Neuron (in vitro differentiated cells): ENCODE results near the gene USP36.

ENCODE experiments used
- H2AFZ ChIP-seq: one replicate; pipeline ENCODE4 v1.6.1; 2013; ENCODE audit warnings: low read depth, mild to moderate bottlenecking, inconsistent platforms, low read length, moderate library complexity
- H3K27me3 ChIP-seq: one replicate; pipeline ENCODE4 v1.6.1; 2013; ENCODE audit warnings: low read length; ENCODE audit not compliant: insufficient read depth
- H3K36me3 ChIP-seq: one replicate; pipeline ENCODE4 v1.6.1; 2013; ENCODE audit warnings: low read length; ENCODE audit not compliant: insufficient read depth
- H3K4me1 ChIP-seq: one replicate; pipeline ENCODE4 v1.6.1; 2013; ENCODE audit warnings: low read length; ENCODE audit not compliant: insufficient read depth
- H3K4me3 ChIP-seq: 2 replicates; pipeline ENCODE4 v1.5.1; 2013; ENCODE audit warnings: mild to moderate bottlenecking, low read length, moderate library complexity
- H3K9me3 ChIP-seq: one replicate; pipeline ENCODE4 v1.6.1; 2013; ENCODE audit warnings: low read length

The USP36 gene

DNA sequence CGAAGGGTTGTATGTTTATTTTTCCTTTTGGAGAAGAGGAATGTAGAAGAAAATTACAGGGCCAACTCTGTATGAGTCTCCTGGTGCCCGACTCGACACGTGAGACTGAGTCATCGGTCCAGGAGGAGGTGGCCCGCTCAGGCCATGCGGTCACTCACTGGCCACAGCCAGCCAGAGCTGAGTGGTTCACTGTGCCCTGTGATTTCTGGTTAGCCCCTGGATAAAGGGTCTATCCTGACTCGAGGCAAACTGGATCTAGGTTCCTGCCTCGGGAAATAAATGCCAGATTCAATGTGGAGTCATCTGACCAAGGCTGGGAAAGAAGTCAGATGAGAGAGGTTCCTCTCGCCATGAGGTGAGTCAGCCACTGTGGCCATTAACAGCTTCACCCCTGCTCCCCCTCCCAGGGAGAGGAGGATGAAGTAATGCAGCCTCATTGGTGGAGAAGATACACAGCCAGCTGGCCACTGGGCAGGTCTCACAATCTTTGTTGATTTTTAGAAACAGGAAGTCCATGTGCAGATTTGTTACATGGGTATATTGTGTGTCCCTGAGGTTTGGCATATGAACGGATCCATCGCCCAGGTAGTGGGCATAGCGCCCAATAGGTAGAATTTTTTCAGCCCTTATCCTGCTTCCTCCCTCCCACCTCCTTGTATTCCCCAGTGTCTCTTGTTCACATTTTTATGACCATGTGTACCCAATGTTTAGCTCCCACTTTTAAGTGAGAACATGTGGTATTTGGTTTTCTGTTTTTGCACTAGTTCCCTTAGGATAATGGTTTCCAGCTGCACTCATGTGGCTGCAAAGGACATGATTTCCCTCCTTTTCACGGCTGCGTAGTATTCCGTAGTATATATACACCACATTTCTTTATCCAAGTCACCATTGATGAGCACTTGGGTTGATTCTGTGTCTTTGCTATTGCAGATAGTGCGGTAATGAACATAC is 21.7 kb upstream of the USP36 start:
- H3K36me3 ChIP-seq, result peaks cover 20% of the 10 kb centered on the region
- peaks cover 4% of the 10 kb centered on the region for H3K4me1 ChIP-seq
- H2AFZ ChIP-seq, result no peak overlapping the region
- H3K4me3 ChIP-seq, result no peak overlapping the region
- H3K27me3 ChIP-seq, result no peaks in the 10 kb centered on the region
- H3K9me3 ChIP-seq, result no peaks in the 10 kb centered on the region

DNA sequence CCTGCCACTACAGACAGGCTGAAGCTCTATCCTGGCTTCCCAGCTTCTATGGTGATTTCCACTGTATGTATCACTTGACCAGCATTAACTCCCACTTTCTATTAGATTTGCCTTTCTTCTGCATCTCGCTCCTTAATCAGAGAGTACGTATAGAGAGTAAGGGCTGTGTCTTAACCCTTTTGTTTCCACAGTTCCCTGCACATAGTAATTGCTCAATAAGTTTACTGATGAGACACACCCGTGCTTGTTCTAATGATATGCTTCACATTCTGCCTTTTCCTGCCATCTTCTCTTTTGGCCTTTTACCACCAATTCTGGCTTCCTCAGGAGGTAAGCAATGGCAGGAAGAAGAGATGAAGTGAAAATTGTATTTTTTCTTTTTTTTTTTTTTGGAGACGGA is 20.6 kb upstream of the USP36 start:
- H3K27me3 ChIP-seq, result no peaks in the 10 kb centered on the region
- H3K9me3 ChIP-seq, result no peaks in the 10 kb centered on the region
- H3K4me3 ChIP-seq, result no peak overlapping the region
- H2AFZ ChIP-seq, result no peak overlapping the region
- H3K4me1 ChIP-seq, result peaks cover 4% of the 10 kb centered on the region
- peaks cover 26% of the 10 kb centered on the region for H3K36me3 ChIP-seq

GRCh38 chr17:78859051-78859450 is 18.4 kb upstream of the USP36 start:
- Histone ChIP-seq H3K27me3 (no peaks in the 10 kb centered on the region), H3K36me3 (peaks cover 44% of the 10 kb centered on the region), H2AFZ (no peak overlapping the region), H3K9me3 (no peaks in the 10 kb centered on the region), H3K4me3 (no peak overlapping the region), H3K4me1 (no peaks in the 10 kb centered on the region)

GRCh38 chr17:78857266-78857665 is 16.7 kb upstream of the USP36 start:
- H3K9me3 ChIP-seq, result no peaks in the 10 kb centered on the region
- no peak overlapping the region for H2AFZ ChIP-seq
- no peaks in the 10 kb centered on the region for H3K27me3 ChIP-seq
- H3K4me1 ChIP-seq, result no peaks in the 10 kb centered on the region
- peaks cover 37% of the 10 kb centered on the region for H3K36me3 ChIP-seq
- H3K4me3 ChIP-seq, result no peak overlapping the region

GRCh38 chr17:78855561-78856165 is 15.0 kb upstream of the USP36 start:
- no peaks in the 10 kb centered on the region for H3K27me3 ChIP-seq
- no peak overlapping the region for H2AFZ ChIP-seq
- H3K9me3 ChIP-seq, result no peaks in the 10 kb centered on the region
- peaks cover 37% of the 10 kb centered on the region for H3K36me3 ChIP-seq
- no peaks in the 10 kb centered on the region for H3K4me1 ChIP-seq
- no peak overlapping the region for H3K4me3 ChIP-seq

GRCh38 chr17:78854508-78854907 is 13.9 kb upstream of the USP36 start:
- H3K36me3 ChIP-seq, result peaks cover 37% of the 10 kb centered on the region
- no peaks in the 10 kb centered on the region for H3K4me1 ChIP-seq
- no peak overlapping the region for H3K4me3 ChIP-seq
- no peaks in the 10 kb centered on the region for H3K27me3 ChIP-seq
- H3K9me3 ChIP-seq, result no peaks in the 10 kb centered on the region
- no peak overlapping the region for H2AFZ ChIP-seq

DNA sequence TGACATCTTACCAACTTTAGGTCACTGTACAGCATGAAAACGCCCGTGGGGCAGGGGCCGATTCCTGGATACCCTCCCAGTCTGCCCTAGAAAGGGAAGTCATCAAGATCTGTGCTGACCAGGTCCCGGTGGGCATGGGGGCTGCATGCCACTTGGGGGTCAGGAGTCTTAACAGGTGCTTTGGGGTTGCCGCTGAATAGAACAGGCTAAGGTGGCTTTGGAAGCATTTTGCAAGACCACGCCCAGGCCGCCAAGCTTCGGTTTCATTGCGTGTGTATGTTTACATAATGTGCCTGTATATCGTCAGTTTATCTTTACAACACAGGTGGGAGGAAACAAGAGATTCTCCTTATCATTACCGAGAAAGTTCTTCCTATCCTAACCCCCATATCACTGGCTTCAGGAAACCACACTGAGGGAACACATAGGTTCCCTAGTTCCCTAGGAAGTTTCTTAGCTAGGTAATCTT is 13.3 kb upstream of the USP36 start:
- Histone ChIP-seq H3K4me1 (no peaks in the 10 kb centered on the region), H3K36me3 (peaks cover 35% of the 10 kb centered on the region), H3K4me3 (no peak overlapping the region), H3K27me3 (no peaks in the 10 kb centered on the region), H3K9me3 (no peaks in the 10 kb centered on the region), H2AFZ (no peak overlapping the region)

GRCh38 chr17:78852709-78853121 is 12.1 kb upstream of the USP36 start:
- Histone ChIP-seq H3K4me3 (no peak overlapping the region), H3K36me3 (peaks cover 35% of the 10 kb centered on the region), H3K27me3 (no peaks in the 10 kb centered on the region), H3K9me3 (no peaks in the 10 kb centered on the region), H2AFZ (no peak overlapping the region), H3K4me1 (no peaks in the 10 kb centered on the region)

GRCh38 chr17:78849026-78849425 is 8.4 kb upstream of the USP36 start:
- Histone ChIP-seq H3K36me3 (peaks cover 6% of the 10 kb centered on the region), H3K4me1 (no peaks in the 10 kb centered on the region), H3K27me3 (no peaks in the 10 kb centered on the region), H3K4me3 (no peak overlapping the region), H2AFZ (no peak overlapping the region), H3K9me3 (no peaks in the 10 kb centered on the region)

- no peaks in the 10 kb centered on the region for H3K9me3 ChIP-seq
- no peak overlapping the region for H3K4me3 ChIP-seq
- H3K36me3 ChIP-seq, result no peaks in the 10 kb centered on the region
- H3K4me1 ChIP-seq, result no peaks in the 10 kb centered on the region
- no peak overlapping the region for H2AFZ ChIP-seq
- H3K27me3 ChIP-seq, result no peaks in the 10 kb centered on the region
Measured at GRCh38 chr17:78847052-78847451, 6.4 kb upstream of the USP36 start.

- Histone ChIP-seq H3K9me3 (no peaks in the 10 kb centered on the region), H2AFZ (no peak overlapping the region), H3K4me3 (no peak overlapping the region), H3K27me3 (no peaks in the 10 kb centered on the region), H3K36me3 (no peaks in the 10 kb centered on the region), H3K4me1 (peaks cover 11% of the 10 kb centered on the region)
Measured at GRCh38 chr17:78844301-78845005, 3.8 kb upstream of the USP36 start.

GRCh38 chr17:78842881-78843565 is 2.4 kb upstream of the USP36 start:
- peaks cover 22% of the 10 kb centered on the region for H3K4me1 ChIP-seq
- H3K36me3 ChIP-seq, result no peaks in the 10 kb centered on the region
- no peak overlapping the region for H2AFZ ChIP-seq
- H3K4me3 ChIP-seq, result no peak overlapping the region
- no peaks in the 10 kb centered on the region for H3K9me3 ChIP-seq
- H3K27me3 ChIP-seq, result no peaks in the 10 kb centered on the region

GRCh38 chr17:78840530-78840779 is 159 bp downstream of the USP36 start:
- Histone ChIP-seq H3K4me3 (peak overlapping the region; percentile 67), H3K36me3 (peaks cover 22% of the 10 kb centered on the region), H2AFZ (peak overlapping the region; percentile 58), H3K4me1 (peaks cover 22% of the 10 kb centered on the region), H3K27me3 (no peaks in the 10 kb centered on the region), H3K9me3 (no peaks in the 10 kb centered on the region)
